Body of pancreas (tissue), 4 donors: Measurements from ENCODE around the gene HIC1.

Source experiments
- POLR2A ChIP-seq, 3 donors: fragments of 450-650 bp; IDR thresholded peaks; one replicate each; pipeline ENCODE4 v1.6.1; 2016; ENCODE audit warnings: antibody characterized with exemption in 3 of 3, mild to moderate bottlenecking in 2 of 3
- TF ChIP-seq, protein P1 (sequence below), 7 experiments: fragments of 450-650 bp in 4 of 7; fragments of 200-600 bp in 3 of 7; sonication (generic) in 3 of 7; IDR thresholded peaks; one replicate each; pipeline ENCODE4 v1.5.1; 2016 to 2019; ENCODE audit warnings: antibody characterized with exemption in 7 of 7

DNA sequence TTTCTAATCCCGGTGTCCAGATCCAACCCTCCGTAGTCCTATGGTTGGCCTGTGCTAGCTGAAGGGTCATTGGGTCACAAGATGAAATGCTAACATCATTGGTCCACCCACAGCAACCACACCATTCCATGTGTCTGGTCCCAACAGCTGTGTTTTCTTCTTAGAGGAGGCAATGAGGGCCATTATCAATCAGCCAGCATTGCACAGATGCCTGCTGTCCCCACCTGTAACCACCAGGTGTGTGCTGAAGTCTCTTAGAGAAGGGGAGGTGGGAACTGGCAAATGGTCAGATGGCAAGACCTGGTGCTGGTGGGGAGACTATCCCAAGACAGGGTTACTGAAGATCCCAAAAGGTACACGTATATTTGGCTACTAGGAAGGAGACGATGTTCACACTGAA is 37.4 kb downstream of the HIC1 start:
- TF ChIP-seq, protein P1, sequence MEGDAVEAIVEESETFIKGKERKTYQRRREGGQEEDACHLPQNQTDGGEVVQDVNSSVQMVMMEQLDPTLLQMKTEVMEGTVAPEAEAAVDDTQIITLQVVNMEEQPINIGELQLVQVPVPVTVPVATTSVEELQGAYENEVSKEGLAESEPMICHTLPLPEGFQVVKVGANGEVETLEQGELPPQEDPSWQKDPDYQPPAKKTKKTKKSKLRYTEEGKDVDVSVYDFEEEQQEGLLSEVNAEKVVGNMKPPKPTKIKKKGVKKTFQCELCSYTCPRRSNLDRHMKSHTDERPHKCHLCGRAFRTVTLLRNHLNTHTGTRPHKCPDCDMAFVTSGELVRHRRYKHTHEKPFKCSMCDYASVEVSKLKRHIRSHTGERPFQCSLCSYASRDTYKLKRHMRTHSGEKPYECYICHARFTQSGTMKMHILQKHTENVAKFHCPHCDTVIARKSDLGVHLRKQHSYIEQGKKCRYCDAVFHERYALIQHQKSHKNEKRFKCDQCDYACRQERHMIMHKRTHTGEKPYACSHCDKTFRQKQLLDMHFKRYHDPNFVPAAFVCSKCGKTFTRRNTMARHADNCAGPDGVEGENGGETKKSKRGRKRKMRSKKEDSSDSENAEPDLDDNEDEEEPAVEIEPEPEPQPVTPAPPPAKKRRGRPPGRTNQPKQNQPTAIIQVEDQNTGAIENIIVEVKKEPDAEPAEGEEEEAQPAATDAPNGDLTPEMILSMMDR (IDR thresholded peaks at IDR 0.05) = no peak
- no peak for TF ChIP-seq POLR2A (IDR thresholded peaks at IDR 0.05)
